ENCODE measurements around the gene SYTL5.
"Not testable (repeated sequence)": the region's sequence is repeated elsewhere in the genome, so short reads cannot be mapped to it uniquely, and the experiment has no call there.

Gene SYTL5

GRCh38 chrX:38006291-38006690 is at the start of gene SYTL5:
SYTL5 (plus strand) TSS chrX:38006553; CDS start chrX:38033890, 27,337 bp downstream.
- DNase-seq, result no peak

GRCh38 chrX:37958525-37959211 is 47.7 kb upstream of the SYTL5 start:
- no peak for DNase-seq

- no peak for DNase-seq
Measured at GRCh38 chrX:37959212-37960021, 46.9 kb upstream of the SYTL5 start.

GRCh38 chrX:37961118-37961517 is 45.2 kb upstream of the SYTL5 start:
- no peak for DNase-seq

GRCh38 chrX:37967714-37968113 is 38.6 kb upstream of the SYTL5 start:
- no peak for DNase-seq

DNA sequence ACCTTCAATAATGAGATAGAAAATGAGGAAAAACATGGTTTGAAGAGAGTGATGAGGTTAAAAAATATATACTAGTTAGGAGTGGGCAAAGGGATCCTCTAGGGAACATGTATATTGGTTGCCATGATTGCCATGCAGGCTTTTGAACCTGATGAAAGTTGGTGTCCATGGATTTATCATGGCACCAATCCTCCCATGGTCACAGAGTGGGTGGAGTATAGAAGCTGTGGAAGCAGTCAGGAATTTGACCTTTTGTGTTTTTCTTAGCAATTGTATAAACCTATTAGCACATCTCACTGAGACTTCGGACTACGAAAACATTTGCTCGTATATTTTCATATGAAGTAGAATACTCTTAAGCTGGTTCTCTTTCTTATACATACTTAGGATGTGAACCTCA is 30.9 kb upstream of the SYTL5 start:
- DNase-seq, result no peak

- DNase-seq, result no peak
Measured at GRCh38 chrX:37976153-37976552, 30.2 kb upstream of the SYTL5 start.

DNA sequence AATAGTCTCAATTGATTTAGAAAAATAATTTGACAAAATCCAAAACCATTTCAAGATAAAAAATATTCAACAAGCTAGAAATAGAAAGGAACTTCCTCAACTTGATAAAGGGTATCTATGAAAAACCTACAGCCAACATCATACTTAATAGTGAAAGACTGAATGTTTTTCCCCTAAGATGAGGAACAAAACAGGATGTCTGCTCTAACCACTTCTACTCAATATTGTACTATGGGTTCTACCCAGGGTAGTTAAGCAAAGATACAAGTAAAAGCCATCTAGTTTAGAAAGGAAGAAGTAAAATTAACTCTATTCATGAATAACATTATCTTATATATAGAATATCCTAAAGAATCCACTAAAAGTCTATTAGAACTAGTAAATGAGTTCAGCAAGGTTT is 21.5 kb upstream of the SYTL5 start:
- no peak for DNase-seq

- no peak for DNase-seq
Measured at GRCh38 chrX:37986893-37987292, 19.5 kb upstream of the SYTL5 start.

DNA sequence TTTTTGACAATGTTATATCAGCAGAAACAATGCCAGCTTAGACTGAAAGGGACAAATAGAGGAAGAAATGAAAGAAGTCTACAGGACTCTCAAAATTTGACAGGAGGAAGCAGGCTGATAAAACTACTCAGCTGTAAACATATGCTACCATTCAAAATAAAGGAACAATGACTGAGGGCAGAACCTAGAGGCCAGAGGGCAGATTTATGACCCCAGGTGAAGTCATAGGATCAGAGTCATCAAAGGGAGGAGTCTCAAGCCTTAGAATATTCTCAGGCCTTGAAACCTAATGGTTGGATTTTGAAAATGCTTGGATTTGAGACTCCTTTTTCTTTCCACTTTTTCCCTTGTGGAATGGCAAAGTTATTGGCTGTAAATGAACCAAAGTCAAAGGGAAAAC is 17.0 kb upstream of the SYTL5 start:
- no peak for DNase-seq

DNA sequence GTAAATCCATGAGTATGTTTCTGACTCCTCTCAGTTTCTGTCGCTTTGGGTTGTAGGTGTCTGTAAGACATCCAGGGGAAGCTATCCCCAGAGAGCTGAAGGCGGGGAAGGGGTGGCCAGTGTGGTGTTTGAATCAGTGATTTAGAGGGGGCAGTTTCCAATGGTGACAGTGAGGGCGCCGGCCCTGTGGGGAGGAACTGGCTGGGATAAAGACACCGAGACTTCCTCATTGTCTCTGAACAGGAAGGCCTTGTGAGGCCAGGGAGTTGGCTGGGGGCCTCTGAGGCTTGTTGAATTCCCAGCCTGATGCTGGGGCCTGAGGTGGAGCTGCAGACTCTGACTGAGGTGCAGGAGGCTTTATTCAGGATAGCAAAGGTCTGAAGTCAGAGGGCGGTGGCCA is 15.1 kb upstream of the SYTL5 start:
- DNase-seq, result not testable (repeated sequence)

DNA sequence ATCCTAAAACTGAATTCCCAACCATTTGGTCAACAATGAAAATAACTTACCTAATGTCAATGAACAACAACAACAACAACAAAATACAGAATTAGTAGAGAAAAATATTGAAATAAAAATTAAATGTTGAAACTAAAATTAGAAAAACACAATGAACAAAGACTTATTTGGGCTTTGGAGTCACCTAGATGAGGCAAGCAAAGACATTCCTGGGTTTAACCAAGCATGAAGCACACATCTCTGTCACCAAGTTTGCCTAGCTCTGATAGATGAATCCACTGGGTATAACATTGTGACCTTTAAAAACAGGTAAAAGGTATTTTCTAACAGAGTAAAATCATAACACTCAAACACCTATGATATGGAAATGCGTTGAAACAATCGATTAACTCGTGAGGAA is 13.2 kb upstream of the SYTL5 start:
- DNase-seq, result no peak

DNA sequence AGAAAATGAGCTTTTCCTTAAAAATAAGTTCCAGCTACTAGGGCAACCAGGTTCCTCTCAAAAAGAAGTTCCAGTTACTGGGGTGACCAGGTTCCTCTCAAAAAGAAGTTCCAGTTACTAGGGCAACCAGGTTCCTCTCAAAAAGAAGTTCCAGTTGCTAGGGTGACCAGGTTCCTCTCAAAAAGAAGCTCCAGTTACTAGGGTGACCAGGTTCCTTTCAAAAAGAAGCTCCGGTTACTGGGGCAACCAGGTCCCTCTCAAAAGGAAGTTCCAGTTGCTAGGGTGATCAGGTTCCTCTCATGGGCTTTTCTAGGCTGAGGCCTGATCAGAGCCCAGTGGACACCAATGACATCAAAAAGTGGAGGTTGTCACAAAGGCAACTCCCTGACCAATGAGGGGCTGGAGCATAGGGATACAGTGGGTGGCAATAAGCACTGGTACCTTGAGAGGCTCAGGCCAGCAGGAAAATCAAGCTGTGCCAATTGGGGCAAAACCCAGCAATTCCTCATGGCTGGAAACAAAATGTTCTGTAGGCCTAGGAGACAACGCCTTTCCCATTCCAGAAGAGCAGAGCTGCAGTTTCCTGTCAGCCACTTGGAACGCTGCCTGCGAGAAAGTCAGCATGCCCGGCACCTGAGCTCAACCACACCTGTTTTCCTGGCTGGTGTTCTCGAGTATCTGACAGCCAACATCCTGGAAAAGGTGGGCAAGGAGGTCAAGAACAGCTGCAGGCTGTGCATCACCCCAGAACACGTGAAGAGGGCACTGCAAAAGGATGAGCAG is 12.3 kb upstream of the SYTL5 start:
- no peak for DNase-seq

- DNase-seq, result no peak
Measured at GRCh38 chrX:37995428-37995827, 10.9 kb upstream of the SYTL5 start.

- no peak for DNase-seq
Measured at GRCh38 chrX:37997096-37997495, 9.3 kb upstream of the SYTL5 start.

DNA sequence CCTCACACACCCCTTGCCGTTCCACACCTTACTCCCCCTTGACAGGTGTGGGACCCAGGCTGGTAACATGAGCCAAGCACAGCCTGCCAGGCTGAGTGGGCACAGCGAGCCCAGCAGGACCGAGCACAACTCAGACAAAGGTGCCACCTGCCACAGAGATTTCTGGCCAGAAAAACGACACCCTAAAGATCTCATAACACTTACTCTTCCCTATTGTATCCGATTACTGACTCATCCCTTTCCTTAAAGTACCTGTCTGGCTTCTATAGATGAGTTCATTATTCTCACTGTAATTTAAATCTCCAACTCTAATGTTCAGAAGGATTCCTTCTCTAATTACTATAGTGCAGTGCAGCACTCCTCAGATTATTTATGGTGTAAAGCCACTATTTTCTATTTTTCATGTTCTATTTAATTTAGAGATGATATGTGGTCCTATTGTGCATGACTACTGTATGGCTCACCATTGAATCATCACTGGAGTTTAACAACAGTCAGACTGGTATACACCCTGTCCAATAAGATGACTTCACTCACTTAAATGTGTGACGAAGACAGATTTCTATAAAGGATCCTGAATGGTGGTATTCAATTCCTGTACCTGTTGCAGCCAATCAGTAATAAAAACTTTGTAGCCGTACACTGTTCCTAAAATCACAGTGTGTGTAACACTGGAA is 7.6 kb upstream of the SYTL5 start:
- DNase-seq, result no peak

DNA sequence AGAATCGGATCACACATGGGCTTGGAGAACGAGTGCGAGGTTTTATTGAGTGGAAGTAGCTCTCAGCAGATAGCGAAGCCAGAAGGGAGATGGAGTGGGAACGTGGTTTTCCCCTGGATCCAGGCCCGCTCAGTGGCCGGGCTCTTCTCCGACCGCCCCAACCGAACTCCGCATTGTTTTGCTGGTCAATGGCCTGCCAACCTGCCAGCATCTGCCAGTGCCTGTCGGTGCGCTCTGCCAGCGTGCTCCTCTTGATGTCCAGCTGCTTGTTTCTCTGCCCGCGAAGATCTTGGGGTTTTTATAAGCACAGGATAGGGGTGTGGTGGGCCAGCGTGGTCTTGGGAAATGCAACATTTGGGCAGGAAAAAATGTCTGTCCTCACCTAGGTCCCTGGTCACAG is 5.6 kb upstream of the SYTL5 start:
- DNase-seq, result no peak

- DNase-seq, result no peak
Measured at GRCh38 chrX:38004046-38004445, 2.3 kb upstream of the SYTL5 start.

GRCh38 chrX:38006778-38007177 is 425 bp downstream of the SYTL5 start:
- no peak for DNase-seq

GRCh38 chrX:38008658-38009057 is 2.3 kb downstream of the SYTL5 start:
- DNase-seq, result no peak

DNA sequence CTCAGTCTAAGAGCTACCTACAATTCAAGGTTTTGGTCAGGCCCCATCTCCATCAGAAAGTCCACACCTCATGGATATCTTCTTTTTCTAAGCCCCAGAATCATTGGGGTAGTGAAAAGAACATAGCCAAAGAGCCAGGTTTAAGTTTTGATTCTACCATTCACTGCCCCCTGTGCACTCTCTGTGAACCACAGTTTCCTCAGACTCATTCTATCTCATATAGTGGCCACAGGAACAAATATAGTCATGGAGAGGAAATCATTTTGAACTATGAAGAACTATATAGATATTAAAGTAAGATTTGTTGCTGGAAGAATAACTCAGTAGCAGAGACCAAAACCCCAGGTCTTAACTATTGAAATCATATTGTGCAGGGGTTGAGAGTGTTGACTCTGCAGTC is 3.3 kb downstream of the SYTL5 start:
- no peak for DNase-seq

- no peak for DNase-seq
Measured at GRCh38 chrX:38018766-38019425, 12.5 kb downstream of the SYTL5 start.

GRCh38 chrX:38028300-38028699 is 21.9 kb downstream of the SYTL5 start:
- no peak for DNase-seq

Data from NCI-H187 treated with DMSO at 0.1 percent for 48 hours (cell line).